Esophagus squamous epithelium (tissue), 5 donors: ENCODE results near the gene SPP1. TPM values are rescaled to one million over a fixed set of nuclear protein-coding genes. Genes with fewer than 3 reads are reported as not detected.
"Not testable (repeated sequence)": the region's sequence is repeated elsewhere in the genome, so short reads cannot be mapped to it uniquely, and the experiment has no call there.

Source experiments
- DNase-seq: peaks from one replicate; lab custom pipeline; 2025; lab: John Stamatoyannopoulos, UW
- H3K27ac ChIP-seq, 4 donors: fragments of 200-600 bp; sonication (generic); one replicate each; pipeline ENCODE4 v1.5.1; 2016 to 2019; ENCODE audit warnings: mild to moderate bottlenecking in 1 of 4
- H3K27me3 ChIP-seq, 4 donors: fragments of 200-600 bp; sonication (generic); 1 replicate in 3 of 4; 2 replicates in 1 of 4; pipeline versions ENCODE4 v1.5.1 to v1.6.0; 2017 to 2021; ENCODE audit warnings: antibody characterized with exemption in 1 of 4
- H3K36me3 ChIP-seq, 3 donors: fragments of 200-600 bp; sonication (generic); one replicate each; pipeline ENCODE4 v1.5.1; 2016 to 2019
- H3K4me1 ChIP-seq, 3 donors: fragments of 200-600 bp; sonication (generic); one replicate each; pipeline ENCODE4 v1.5.1; 2017 to 2019
- H3K4me3 ChIP-seq, 4 donors: fragments of 200-600 bp; sonication (generic); 1 replicate in 3 of 4; 2 replicates in 1 of 4; pipeline ENCODE4 v1.5.1; 2016 to 2019; ENCODE audit warnings: mild to moderate bottlenecking in 2 of 4, moderate library complexity in 1 of 4
- H3K9me3 ChIP-seq, 3 donors: fragments of 200-600 bp; sonication (generic); one replicate each; pipeline ENCODE4 v1.5.1; 2016 to 2019
- POLR2A ChIP-seq, 4 donors: fragments of 450-650 bp; IDR thresholded peaks; one replicate each; pipeline ENCODE4 v1.6.1; 2017; ENCODE audit warnings: antibody characterized with exemption in 4 of 4, mild to moderate bottlenecking in 4 of 4, moderate library complexity in 3 of 4
- WGBS, 2 donors: methylation state at CpG; one replicate each; pipeline ENCODE4 v1.1.5; 2018; 5-methylcytosine and 5-hydroxymethylcytosine counted together
- intact Hi-C: fragments of 100-400 bp; cut with DNase I; formaldehyde crosslinking; loops from one replicate; pipeline ENCODE4 v1.15.0; 2022
- total RNA-seq, 4 donors: library from RNA; depleted of rRNA; stranded (reverse); fragments of >200 nt; gene quantifications; one replicate each; pipeline ENCODE4 v1.1.0, GENCODE V29; 2016
- TF ChIP-seq, protein P1 (sequence below), 6 experiments: fragments of 450-650 bp in 4 of 6; fragments of 200-600 bp in 2 of 6; sonication (generic) in 2 of 6; IDR thresholded peaks; one replicate each; pipeline ENCODE4 v1.5.1; 2016 to 2019; ENCODE audit warnings: antibody characterized with exemption in 6 of 6, mild to moderate bottlenecking in 4 of 6, moderate library complexity in 4 of 6
- donor health status: DM: yes; HTN: yes; CAD: no.

SPP1 gene
- total RNA-seq, 4 donors from 2014 or later, result 0.15 to 4.0 (median 2.5) TPM

DNA sequence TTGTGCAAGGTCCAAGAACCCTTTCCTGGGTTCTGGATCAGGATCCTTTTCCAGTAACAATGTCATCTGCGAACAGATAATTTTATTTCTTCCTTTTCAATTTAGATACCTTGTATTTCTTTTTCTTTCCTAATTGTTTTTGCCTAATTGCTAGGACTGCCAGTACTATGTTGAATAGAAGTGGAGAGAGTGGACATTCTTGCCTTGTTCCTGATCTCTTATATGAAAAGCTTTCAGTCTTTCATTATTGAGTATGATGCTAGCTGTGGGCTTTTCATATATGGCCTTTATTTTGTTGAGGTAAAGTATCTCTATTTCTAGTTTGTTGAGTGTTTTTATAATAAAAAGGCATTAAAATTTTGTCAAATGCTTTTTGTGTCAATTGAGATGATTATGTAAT is 42.2 kb upstream of the SPP1 start:
- 79 to 81% methylated on average over 1 of the region's 1 CpG for WGBS, 2 donors
- no peak overlapping the region for H3K27ac ChIP-seq
- no peak for TF ChIP-seq POLR2A (IDR thresholded peaks at IDR 0.05)
- TF ChIP-seq, protein P1, sequence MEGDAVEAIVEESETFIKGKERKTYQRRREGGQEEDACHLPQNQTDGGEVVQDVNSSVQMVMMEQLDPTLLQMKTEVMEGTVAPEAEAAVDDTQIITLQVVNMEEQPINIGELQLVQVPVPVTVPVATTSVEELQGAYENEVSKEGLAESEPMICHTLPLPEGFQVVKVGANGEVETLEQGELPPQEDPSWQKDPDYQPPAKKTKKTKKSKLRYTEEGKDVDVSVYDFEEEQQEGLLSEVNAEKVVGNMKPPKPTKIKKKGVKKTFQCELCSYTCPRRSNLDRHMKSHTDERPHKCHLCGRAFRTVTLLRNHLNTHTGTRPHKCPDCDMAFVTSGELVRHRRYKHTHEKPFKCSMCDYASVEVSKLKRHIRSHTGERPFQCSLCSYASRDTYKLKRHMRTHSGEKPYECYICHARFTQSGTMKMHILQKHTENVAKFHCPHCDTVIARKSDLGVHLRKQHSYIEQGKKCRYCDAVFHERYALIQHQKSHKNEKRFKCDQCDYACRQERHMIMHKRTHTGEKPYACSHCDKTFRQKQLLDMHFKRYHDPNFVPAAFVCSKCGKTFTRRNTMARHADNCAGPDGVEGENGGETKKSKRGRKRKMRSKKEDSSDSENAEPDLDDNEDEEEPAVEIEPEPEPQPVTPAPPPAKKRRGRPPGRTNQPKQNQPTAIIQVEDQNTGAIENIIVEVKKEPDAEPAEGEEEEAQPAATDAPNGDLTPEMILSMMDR (IDR thresholded peaks at IDR 0.05), result no peak
- no peaks in the 10 kb centered on the region for H3K9me3 ChIP-seq
- intact Hi-C loops, result no loop called here
- DNase-seq, result no peak
- no peak overlapping the region for H3K4me3 ChIP-seq
- no peaks in the 10 kb centered on the region for H3K36me3 ChIP-seq
- no peaks in the 10 kb centered on the region for H3K4me1 ChIP-seq
- H3K27me3 ChIP-seq, result no peaks in the 10 kb centered on the region

DNA sequence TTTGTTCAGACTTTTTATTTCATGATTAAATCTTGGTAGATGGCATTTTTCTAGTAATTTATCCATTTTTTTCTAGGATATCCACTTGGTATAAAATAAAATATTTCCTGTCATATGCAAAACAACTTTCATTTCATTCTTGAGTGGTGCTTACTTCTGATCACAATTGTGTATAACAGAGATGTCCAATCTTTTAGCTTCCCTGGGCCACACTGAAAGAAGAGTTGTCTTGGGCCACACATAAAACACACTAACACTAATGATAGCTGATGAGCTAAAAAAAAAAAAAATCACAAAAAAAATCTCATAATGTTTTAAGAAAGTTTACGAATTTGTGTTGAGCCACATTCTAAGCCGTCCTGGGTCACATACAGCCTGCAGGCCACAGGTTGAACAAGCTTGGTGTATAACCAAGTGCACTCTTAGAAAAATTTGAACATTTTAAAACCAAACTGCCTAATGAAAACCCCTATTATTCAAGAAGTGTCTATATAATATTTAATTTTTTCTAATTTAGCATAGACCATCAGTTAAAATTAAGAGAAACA is 41.3 kb upstream of the SPP1 start:
- TF ChIP-seq, protein P1 (IDR thresholded peaks at IDR 0.05), result no peak
- no peak for TF ChIP-seq POLR2A (IDR thresholded peaks at IDR 0.05)
- no peak for DNase-seq
- H3K27ac ChIP-seq, result no peak overlapping the region
- no peaks in the 10 kb centered on the region for H3K27me3 ChIP-seq
- H3K4me3 ChIP-seq, result no peak overlapping the region
- WGBS, 2 donors, result 86 to 90% methylated on average over 2 of the region's 2 CpGs
- no peaks in the 10 kb centered on the region for H3K4me1 ChIP-seq
- H3K9me3 ChIP-seq, result no peaks in the 10 kb centered on the region
- H3K36me3 ChIP-seq, result no peaks in the 10 kb centered on the region
- intact Hi-C loops, result no loop called here

DNA sequence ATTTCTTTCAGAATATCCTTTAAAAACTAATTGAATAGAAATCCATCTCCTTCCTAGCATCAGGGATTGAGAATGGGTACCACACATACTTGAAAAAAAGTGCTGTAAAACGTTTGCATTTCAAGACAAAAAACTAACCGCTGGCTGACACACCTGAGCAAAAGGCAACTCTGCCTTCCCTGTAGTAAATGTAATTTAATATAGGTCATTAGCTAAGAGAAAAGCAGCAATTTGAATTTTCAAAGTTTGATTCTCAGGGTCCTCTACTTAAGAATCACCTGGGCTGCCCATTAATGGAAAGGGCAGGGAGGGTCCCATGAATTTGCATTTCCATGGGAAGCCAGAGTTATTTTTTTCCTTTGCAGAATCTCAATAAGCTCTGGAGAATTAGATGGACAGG is 40.5 kb upstream of the SPP1 start:
- Histone ChIP-seq H3K27me3 (no peaks in the 10 kb centered on the region), H3K9me3 (no peaks in the 10 kb centered on the region)
- WGBS, 2 donors, result 18 to 68% methylated on average over 2 of the region's 2 CpGs

DNA sequence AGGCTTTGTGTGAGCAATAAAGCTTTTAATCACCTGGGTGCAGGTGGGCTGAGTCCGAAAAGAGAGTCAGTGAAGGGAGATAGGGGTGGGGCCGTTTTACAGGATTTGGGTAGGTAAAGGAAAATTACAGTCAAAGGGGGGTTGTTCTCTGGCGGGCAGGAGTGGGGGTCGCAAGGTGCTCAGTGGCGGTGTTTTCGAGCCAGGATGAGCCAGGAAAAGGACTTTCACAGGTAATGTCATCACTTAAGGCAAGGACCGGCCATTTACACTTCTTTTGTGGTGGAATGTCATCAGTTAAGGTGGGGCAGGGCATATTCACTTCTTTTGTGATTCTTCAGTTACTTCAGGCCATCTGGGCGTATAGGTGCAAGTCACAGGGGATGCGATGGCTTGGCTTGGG is 39.6 kb upstream of the SPP1 start:
- intact Hi-C loops, H3K27me3 ChIP-seq, H3K27ac ChIP-seq, H3K4me3 ChIP-seq, DNase-seq, H3K9me3 ChIP-seq, H3K36me3 ChIP-seq: not testable (repeated sequence)
- 77 to 79% methylated on average over 7 of the region's 9 CpGs for WGBS, 2 donors
- H3K4me1 ChIP-seq, result peaks cover 0 to 10% (median 4%) of the 10 kb centered on the region in 3 donors

More for the DNA sequence above, 40.5 kb upstream of the SPP1 start:
- Histone ChIP-seq H3K4me3 (no peak overlapping the region), H3K27ac (no peak overlapping the region), H3K36me3 (no peaks in the 10 kb centered on the region), H3K4me1 (peaks cover 0 to 6% (median 4%) of the 10 kb centered on the region in 3 donors)
- no peak for DNase-seq
- intact Hi-C loops, result no loop called here
- no peak for TF ChIP-seq POLR2A (IDR thresholded peaks at IDR 0.05)
- TF ChIP-seq, protein P1 (IDR thresholded peaks at IDR 0.05), result no peak

DNA sequence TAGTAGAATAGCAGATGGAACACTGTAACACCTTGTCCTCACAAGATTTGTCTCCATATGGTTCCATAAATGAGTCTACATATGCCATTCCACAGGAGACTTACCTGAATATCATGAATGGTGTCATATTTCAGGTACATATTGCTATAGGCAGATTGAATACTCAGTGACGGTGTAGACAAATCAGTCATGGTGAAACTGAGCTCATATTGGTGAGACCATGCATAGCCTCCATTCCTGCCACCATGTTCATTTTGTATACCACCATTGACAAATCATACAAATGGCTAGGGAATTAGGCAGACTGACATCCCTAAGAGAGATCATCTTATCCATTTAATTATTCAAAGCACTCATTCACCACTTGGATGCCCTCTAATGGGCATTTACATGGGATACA is 38.0 kb upstream of the SPP1 start:
- no peaks in the 10 kb centered on the region for H3K27me3 ChIP-seq
- intact Hi-C loops, result no loop called here
- WGBS, 2 donors, result 78 to 86% methylated on average over 1 of the region's 1 CpG
- no peaks in the 10 kb centered on the region for H3K36me3 ChIP-seq
- TF ChIP-seq, protein P1 (IDR thresholded peaks at IDR 0.05), result no peak
- TF ChIP-seq POLR2A (IDR thresholded peaks at IDR 0.05), result no peak
- H3K9me3 ChIP-seq, result no peaks in the 10 kb centered on the region
- DNase-seq, result no peak
- H3K4me1 ChIP-seq, result peaks cover 0 to 10% (median 4%) of the 10 kb centered on the region in 3 donors
- no peak overlapping the region for H3K27ac ChIP-seq
- H3K4me3 ChIP-seq, result no peak overlapping the region

DNA sequence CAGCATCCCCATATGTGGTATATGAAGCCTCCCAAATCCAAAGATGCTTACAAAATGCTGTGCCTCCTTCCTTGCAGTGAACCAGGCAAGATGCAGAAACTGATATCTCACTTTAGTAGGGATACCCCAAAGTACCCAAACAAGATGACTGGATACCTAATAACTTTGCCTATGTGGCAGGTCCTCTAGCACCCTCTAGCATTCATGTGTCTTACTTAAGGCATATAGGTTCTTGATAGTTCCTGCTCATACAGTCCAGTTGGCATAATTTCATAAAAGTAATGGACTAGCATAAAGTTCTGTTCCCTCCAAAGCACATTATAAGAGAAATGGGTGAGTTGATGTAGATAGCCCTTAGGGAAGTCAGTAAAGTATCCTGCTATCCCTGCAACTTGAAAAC is 36.8 kb upstream of the SPP1 start:
- Histone ChIP-seq H3K27me3 (no peaks in the 10 kb centered on the region), H3K9me3 (no peaks in the 10 kb centered on the region), H3K27ac (no peak overlapping the region), H3K4me1 (peaks cover 0 to 10% (median 4%) of the 10 kb centered on the region in 3 donors), H3K4me3 (no peak overlapping the region), H3K36me3 (no peaks in the 10 kb centered on the region)
- intact Hi-C loops, result no loop called here
- DNase-seq, result no peak
- no peak for TF ChIP-seq POLR2A (IDR thresholded peaks at IDR 0.05)
- TF ChIP-seq, protein P1 (IDR thresholded peaks at IDR 0.05), result no peak
